ENCODE data around the gene EXOC2. TPM values are rescaled to one million over a fixed set of nuclear protein-coding genes. Genes with fewer than 3 reads are reported as not detected.

Gene EXOC2
- total RNA-seq, 2 donors from 2014 or later, result 17.2 to 24.1 TPM

- H3K27me3 ChIP-seq (replicated peaks; ENCODE audit: insufficient read depth), result no peaks in the 10 kb centered on the region
- no peak overlapping the region for H3K4me3 ChIP-seq
- H3K27ac ChIP-seq, result no peak overlapping the region
- H3K36me3 ChIP-seq, result no peaks in the 10 kb centered on the region
- TF ChIP-seq CTCF (IDR thresholded peaks at IDR 0.05), result no peak
- DNase-seq (ENCODE audit: low spot score) (no peak), ATAC-seq (ENCODE audit: insufficient number of reproducible peaks, low FRiP score, low read depth) (no peak)
- no peaks in the 10 kb centered on the region for H3K9me3 ChIP-seq
- no peaks in the 10 kb centered on the region for H3K4me1 ChIP-seq (ENCODE audit: control insufficient read depth in 1 of 2, low read depth in 2 of 2)
Observed at GRCh38 chr6:731924-732323, 39.0 kb upstream of the EXOC2 start.

- no peak for TF ChIP-seq CTCF (IDR thresholded peaks at IDR 0.05)
- Histone ChIP-seq H3K9me3 (no peaks in the 10 kb centered on the region), H3K27ac (no peak overlapping the region), H3K27me3 (replicated peaks; ENCODE audit: insufficient read depth) (no peaks in the 10 kb centered on the region), H3K36me3 (no peaks in the 10 kb centered on the region), H3K4me3 (no peak overlapping the region), H3K4me1 (ENCODE audit: control insufficient read depth in 1 of 2, low read depth in 2 of 2) (no peaks in the 10 kb centered on the region)
- ATAC-seq (ENCODE audit: insufficient number of reproducible peaks, low FRiP score, low read depth) (no peak), DNase-seq (ENCODE audit: low spot score) (no peak)
Observed at GRCh38 chr6:729606-730320, 36.8 kb upstream of the EXOC2 start.

GRCh38 chr6:727856-728255, 34.9 kb upstream of the EXOC2 start:
- TF ChIP-seq CTCF (IDR thresholded peaks at IDR 0.05), result no peak
- ATAC-seq (ENCODE audit: insufficient number of reproducible peaks, low FRiP score, low read depth) (no peak), DNase-seq (ENCODE audit: low spot score) (no peak)
- Histone ChIP-seq H3K27me3 (replicated peaks; ENCODE audit: insufficient read depth) (no peaks in the 10 kb centered on the region), H3K4me3 (no peak overlapping the region), H3K9me3 (no peaks in the 10 kb centered on the region), H3K36me3 (no peaks in the 10 kb centered on the region), H3K4me1 (ENCODE audit: control insufficient read depth in 1 of 2, low read depth in 2 of 2) (no peaks in the 10 kb centered on the region), H3K27ac (no peak overlapping the region)

GRCh38 chr6:723540-723939, 30.6 kb upstream of the EXOC2 start:
- ATAC-seq (ENCODE audit: insufficient number of reproducible peaks, low FRiP score, low read depth) (no peak), DNase-seq (ENCODE audit: low spot score) (no peak)
- no peak overlapping the region for H3K27ac ChIP-seq
- H3K4me3 ChIP-seq, result no peak overlapping the region
- no peaks in the 10 kb centered on the region for H3K9me3 ChIP-seq
- H3K27me3 ChIP-seq (replicated peaks; ENCODE audit: insufficient read depth), result no peaks in the 10 kb centered on the region
- no peaks in the 10 kb centered on the region for H3K4me1 ChIP-seq (ENCODE audit: control insufficient read depth in 1 of 2, low read depth in 2 of 2)
- TF ChIP-seq CTCF (IDR thresholded peaks at IDR 0.05), result no peak
- no peaks in the 10 kb centered on the region for H3K36me3 ChIP-seq

GRCh38 chr6:722608-723007, 29.7 kb upstream of the EXOC2 start:
- ATAC-seq (ENCODE audit: insufficient number of reproducible peaks, low FRiP score, low read depth), result no peak
- no peak for DNase-seq (ENCODE audit: low spot score)
- no peak overlapping the region for H3K27ac ChIP-seq
- no peaks in the 10 kb centered on the region for H3K36me3 ChIP-seq
- no peaks in the 10 kb centered on the region for H3K4me1 ChIP-seq (ENCODE audit: control insufficient read depth in 1 of 2, low read depth in 2 of 2)
- no peak for TF ChIP-seq CTCF (IDR thresholded peaks at IDR 0.05)
- no peaks in the 10 kb centered on the region for H3K27me3 ChIP-seq (replicated peaks; ENCODE audit: insufficient read depth)
- H3K9me3 ChIP-seq, result no peaks in the 10 kb centered on the region
- H3K4me3 ChIP-seq, result no peak overlapping the region
